Mesothelial cell of epicardium (in vitro differentiated cells): Measurements from ENCODE around the gene TRIM41. TPM values are rescaled to one million over a fixed set of nuclear protein-coding genes. Genes with fewer than 3 reads are reported as not detected.
"Not testable (repeated sequence)": the region's sequence is repeated elsewhere in the genome, so short reads cannot be mapped to it uniquely, and the experiment has no call there.

Source experiments
- DNase-seq, 2 experiments: peaks; one replicate each; pipeline ENCODE4 v3.0.0; 2021; ENCODE audit warnings: low spot score in 2 of 2; ENCODE audit not compliant: unreplicated experiment in 2 of 2
- H3K27ac Mint-ChIP-seq: 2 replicates; pipeline ENCODE4 v1.8.0; 2021; ENCODE audit warnings: mixed read lengths
- H3K27me3 Mint-ChIP-seq: 2 replicates; pipeline ENCODE4 v1.8.0; 2021; ENCODE audit warnings: low read depth, mixed read lengths
- H3K36me3 Mint-ChIP-seq: 2 replicates; pipeline ENCODE4 v1.8.0; 2021; ENCODE audit warnings: mixed read lengths
- H3K4me1 Mint-ChIP-seq: 2 replicates; pipeline ENCODE4 v1.8.0; 2021; ENCODE audit warnings: mixed read lengths
- H3K4me3 Mint-ChIP-seq: 2 replicates; pipeline ENCODE4 v1.8.0; 2021; ENCODE audit warnings: mild to moderate bottlenecking, moderate library complexity, mixed read lengths
- H3K9me3 Mint-ChIP-seq: 2 replicates; pipeline ENCODE4 v1.8.0; 2021; ENCODE audit warnings: mixed read lengths
- total RNA-seq: library from RNA; stranded (reverse); gene quantifications from 3 replicates; pipeline ENCODE4 v1.2.1, GENCODE V29; 2021
- TF ChIP-seq, protein P1 (sequence below): fragments of 200-600 bp; sonication (generic); IDR thresholded peaks from one replicate; pipeline ENCODE4 v1.5.0; 2021; ENCODE audit warnings: antibody characterized with exemption; ENCODE audit not compliant: unreplicated experiment

TRIM41 gene
- total RNA-seq, 1 donor from 2014 or later: 27.9 TPM

DNA sequence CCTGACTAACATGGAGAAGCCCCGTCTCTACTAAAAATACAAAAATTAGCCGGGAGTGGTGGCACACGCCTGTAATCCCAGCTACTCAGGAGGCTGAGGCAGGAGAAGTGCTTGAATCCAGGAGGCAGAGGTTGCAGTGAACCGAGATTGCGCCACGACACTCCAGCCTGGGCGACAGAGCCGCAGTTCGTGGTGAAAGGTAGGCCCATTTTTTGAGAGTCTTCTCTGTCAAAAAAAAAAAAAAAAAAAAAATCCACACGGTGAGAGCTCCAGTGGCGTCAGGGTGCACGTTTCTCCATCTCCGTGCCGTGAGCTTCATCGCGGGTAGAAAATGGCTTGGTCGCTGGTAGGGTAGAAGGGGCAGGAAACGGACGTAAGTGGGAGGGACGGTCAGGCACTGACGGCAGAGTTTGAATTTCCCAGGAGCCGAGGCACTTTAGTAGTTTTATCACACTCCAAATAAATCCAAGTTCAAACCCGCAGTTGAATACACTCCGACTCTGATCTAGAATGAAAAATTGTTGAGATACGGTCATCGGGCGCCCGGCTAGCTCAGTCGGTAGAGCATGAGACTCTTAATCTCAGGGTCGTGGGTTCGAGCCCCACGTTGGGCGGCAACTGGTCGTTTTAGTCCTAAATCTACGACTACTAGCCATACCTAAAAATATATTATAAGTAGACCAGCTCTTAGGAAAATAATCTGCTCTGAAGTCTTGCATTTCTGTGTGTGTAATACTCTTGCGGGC is 15.7 kb upstream of the TRIM41 start:
- peak in 1 of 2 experiments; percentile 65 for DNase-seq

GRCh38 chr5:181207960-181208253 is 15.2 kb upstream of the TRIM41 start:
- Mint-ChIP-seq H3K27ac (no peak overlapping the region), H3K9me3 (no peaks in the 10 kb centered on the region), H3K36me3 (no peaks in the 10 kb centered on the region), H3K4me1 (peaks cover 22% of the 10 kb centered on the region), H3K27me3 (peaks cover 38% of the 10 kb centered on the region), H3K4me3 (peak overlapping the region; percentile 73)
- TF ChIP-seq, protein P1, sequence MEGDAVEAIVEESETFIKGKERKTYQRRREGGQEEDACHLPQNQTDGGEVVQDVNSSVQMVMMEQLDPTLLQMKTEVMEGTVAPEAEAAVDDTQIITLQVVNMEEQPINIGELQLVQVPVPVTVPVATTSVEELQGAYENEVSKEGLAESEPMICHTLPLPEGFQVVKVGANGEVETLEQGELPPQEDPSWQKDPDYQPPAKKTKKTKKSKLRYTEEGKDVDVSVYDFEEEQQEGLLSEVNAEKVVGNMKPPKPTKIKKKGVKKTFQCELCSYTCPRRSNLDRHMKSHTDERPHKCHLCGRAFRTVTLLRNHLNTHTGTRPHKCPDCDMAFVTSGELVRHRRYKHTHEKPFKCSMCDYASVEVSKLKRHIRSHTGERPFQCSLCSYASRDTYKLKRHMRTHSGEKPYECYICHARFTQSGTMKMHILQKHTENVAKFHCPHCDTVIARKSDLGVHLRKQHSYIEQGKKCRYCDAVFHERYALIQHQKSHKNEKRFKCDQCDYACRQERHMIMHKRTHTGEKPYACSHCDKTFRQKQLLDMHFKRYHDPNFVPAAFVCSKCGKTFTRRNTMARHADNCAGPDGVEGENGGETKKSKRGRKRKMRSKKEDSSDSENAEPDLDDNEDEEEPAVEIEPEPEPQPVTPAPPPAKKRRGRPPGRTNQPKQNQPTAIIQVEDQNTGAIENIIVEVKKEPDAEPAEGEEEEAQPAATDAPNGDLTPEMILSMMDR: no peak
- no peak for DNase-seq

More for the DNA sequence above, 15.7 kb upstream of the TRIM41 start:
- Mint-ChIP-seq H3K4me3 (peak overlapping the region; percentile 73), H3K36me3 (no peaks in the 10 kb centered on the region), H3K27me3 (peaks cover 39% of the 10 kb centered on the region), H3K27ac (peak overlapping the region; percentile 94), H3K4me1 (peaks cover 22% of the 10 kb centered on the region), H3K9me3 (no peaks in the 10 kb centered on the region)
- TF ChIP-seq, protein P1: no peak

DNA sequence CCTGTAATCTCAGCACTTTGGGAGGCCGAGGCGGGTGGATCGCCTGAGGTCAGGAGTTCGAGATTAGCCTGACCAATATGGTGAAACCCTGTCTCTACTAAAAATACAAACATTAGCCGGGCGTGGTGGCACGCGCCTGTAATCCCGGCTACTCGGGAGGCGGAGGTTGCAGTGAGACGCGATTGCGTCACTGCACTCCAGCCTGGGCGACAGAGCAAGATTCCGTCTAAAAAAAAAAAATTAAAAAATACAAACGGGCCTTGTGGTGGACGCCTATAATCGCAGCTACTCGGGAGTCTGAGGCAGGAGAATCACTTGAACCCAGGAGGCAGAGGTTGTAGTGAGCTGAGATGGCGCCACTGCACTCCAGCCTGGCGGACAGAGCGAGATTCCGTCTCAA is 14.1 kb upstream of the TRIM41 start:
- not testable (repeated sequence) for H3K36me3 Mint-ChIP-seq, H3K4me3 Mint-ChIP-seq, DNase-seq, H3K9me3 Mint-ChIP-seq, H3K27ac Mint-ChIP-seq
- H3K27me3 Mint-ChIP-seq: peaks cover 35% of the 10 kb centered on the region
- H3K4me1 Mint-ChIP-seq: peaks cover 21% of the 10 kb centered on the region

- not testable (repeated sequence) for H3K36me3 Mint-ChIP-seq, DNase-seq, H3K9me3 Mint-ChIP-seq, H3K27ac Mint-ChIP-seq, H3K4me3 Mint-ChIP-seq
- Mint-ChIP-seq H3K4me1 (peaks cover 18% of the 10 kb centered on the region), H3K27me3 (peaks cover 34% of the 10 kb centered on the region)
Observed at GRCh38 chr5:181210148-181210547, 12.9 kb upstream of the TRIM41 start.

DNA sequence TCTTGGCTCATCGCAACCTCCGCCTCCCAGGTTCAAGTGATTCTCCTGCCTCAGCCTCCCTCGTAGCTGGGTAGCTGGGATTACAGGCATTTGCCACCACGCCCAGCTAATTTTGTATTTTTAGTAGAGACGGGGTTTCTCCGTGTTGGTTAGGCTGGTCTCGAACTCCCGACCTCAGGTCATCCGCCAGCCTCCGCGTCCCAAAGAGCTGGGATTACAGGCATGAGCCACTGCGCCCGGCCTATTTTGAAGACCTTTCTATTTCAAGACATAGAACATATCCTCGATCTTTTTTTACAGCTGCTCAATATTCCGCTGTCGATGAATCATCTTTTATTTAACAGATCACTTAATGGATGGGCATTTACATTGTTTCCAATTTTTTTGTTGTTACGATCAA is 12.4 kb upstream of the TRIM41 start:
- not testable (repeated sequence) for DNase-seq, H3K27ac Mint-ChIP-seq, H3K4me3 Mint-ChIP-seq, H3K9me3 Mint-ChIP-seq, H3K36me3 Mint-ChIP-seq
- Mint-ChIP-seq H3K27me3 (peaks cover 30% of the 10 kb centered on the region), H3K4me1 (peaks cover 15% of the 10 kb centered on the region)

GRCh38 chr5:181211208-181211607 is 11.9 kb upstream of the TRIM41 start:
- no peaks in the 10 kb centered on the region for H3K36me3 Mint-ChIP-seq
- no peak overlapping the region for H3K27ac Mint-ChIP-seq
- H3K27me3 Mint-ChIP-seq: peaks cover 25% of the 10 kb centered on the region
- TF ChIP-seq, protein P1: no peak
- DNase-seq: no peak
- peaks cover 11% of the 10 kb centered on the region for H3K4me1 Mint-ChIP-seq
- no peak overlapping the region for H3K4me3 Mint-ChIP-seq
- H3K9me3 Mint-ChIP-seq: no peaks in the 10 kb centered on the region

DNA sequence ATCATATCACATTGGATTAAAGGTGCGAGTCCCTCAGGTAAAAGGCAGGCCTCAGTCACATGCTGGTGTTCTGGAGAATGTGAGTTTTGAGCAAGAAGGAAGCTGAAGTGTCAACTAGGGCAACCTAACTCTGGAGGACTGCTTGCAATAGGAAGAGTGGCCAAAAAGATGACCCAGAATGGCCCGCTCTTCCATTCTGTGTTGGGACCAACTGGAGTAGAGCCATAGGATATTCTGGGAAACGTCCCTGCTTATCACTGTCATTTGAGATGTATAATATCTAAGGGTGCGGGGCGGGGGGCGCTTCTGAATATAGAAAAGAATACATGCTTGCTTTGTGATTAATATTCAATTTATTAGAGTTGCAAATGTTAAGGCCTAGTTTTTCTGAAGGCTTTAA is 11.0 kb upstream of the TRIM41 start:
- H3K27me3 Mint-ChIP-seq: peaks cover 20% of the 10 kb centered on the region
- no peak overlapping the region for H3K27ac Mint-ChIP-seq
- no peak for DNase-seq
- H3K4me1 Mint-ChIP-seq: peaks cover 8% of the 10 kb centered on the region
- H3K4me3 Mint-ChIP-seq: no peak overlapping the region
- H3K9me3 Mint-ChIP-seq: no peaks in the 10 kb centered on the region
- no peaks in the 10 kb centered on the region for H3K36me3 Mint-ChIP-seq
- TF ChIP-seq, protein P1: no peak
